DOHH2 (cell line): ENCODE data around the gene SRMS.

Experiments used
- H3F3A ChIP-seq: fragments of 200-600 bp; sonication (generic), shearing (Covaris generic); 2 replicates; pipeline ENCODE4 v1.6.0; 2016; ENCODE audit warnings: antibody characterized with exemption, mild to moderate bottlenecking; ENCODE audit not compliant: control insufficient read depth, insufficient read depth
- H3K27ac ChIP-seq: fragments of 200-600 bp; sonication (generic); 2 replicates; pipeline ENCODE4 v1.5.1; 2014; ENCODE audit warnings: low read depth, mild to moderate bottlenecking, low read length, moderate library complexity
- H3K27me3 ChIP-seq: fragments of 200-600 bp; sonication (generic); 2 replicates; pipeline ENCODE4 v1.6.1; 2014; ENCODE audit warnings: mild to moderate bottlenecking, low read length, mixed read lengths; ENCODE audit not compliant: control insufficient read depth
- H3K36me3 ChIP-seq: fragments of 200-600 bp; sonication (generic); 2 replicates; pipeline ENCODE4 v1.6.1; 2014; ENCODE audit warnings: mild to moderate bottlenecking, low read length, moderate library complexity, mixed read lengths; ENCODE audit not compliant: control insufficient read depth
- H3K4me1 ChIP-seq: fragments of 200-600 bp; sonication (generic); 2 replicates; pipeline ENCODE4 v1.6.1; 2014; ENCODE audit warnings: mild to moderate bottlenecking, low read length, mixed read lengths; ENCODE audit not compliant: control insufficient read depth
- H3K4me2 ChIP-seq: fragments of 200-600 bp; sonication (generic); 2 replicates; pipeline ENCODE4 v1.6.0; 2014; ENCODE audit warnings: mild to moderate bottlenecking, low read length, moderate library complexity
- H3K4me3 ChIP-seq: fragments of 200-600 bp; sonication (generic); 2 replicates; pipeline ENCODE4 v1.5.1; 2014; ENCODE audit warnings: mild to moderate bottlenecking, low read length, mixed read lengths
- H3K79me2 ChIP-seq: fragments of 200-600 bp; sonication (generic); 2 replicates; pipeline ENCODE4 v1.6.1; 2014; ENCODE audit warnings: mild to moderate bottlenecking, low read length, mixed read lengths; ENCODE audit not compliant: control insufficient read depth
- H3K9me2 ChIP-seq: fragments of 200-600 bp; sonication (generic); replicated peaks from 2 replicates; pipeline ENCODE4 v1.6.1; 2014; ENCODE audit warnings: mild to moderate bottlenecking, low read length, mixed read lengths; ENCODE audit not compliant: control insufficient read depth
- H3K9me3 ChIP-seq: fragments of 200-600 bp; sonication (generic); 2 replicates; pipeline ENCODE4 v1.6.1; 2014; ENCODE audit warnings: antibody characterized with exemption, low read length, mixed read lengths; ENCODE audit not compliant: control insufficient read depth, insufficient read depth
- H4K20me1 ChIP-seq: fragments of 200-600 bp; sonication (generic); 2 replicates; pipeline ENCODE4 v1.6.0; 2014; ENCODE audit warnings: low read depth, mild to moderate bottlenecking, antibody characterized with exemption, low read length, moderate library complexity; ENCODE audit not compliant: control insufficient read depth, insufficient read depth
- CTCF ChIP-seq: fragments of 200-600 bp; sonication (generic); IDR thresholded peaks from one replicate; pipeline ENCODE4 v1.5.1; 2014; ENCODE audit warnings: antibody characterized with exemption, mild to moderate bottlenecking, low read depth, low read length; ENCODE audit not compliant: poor library complexity, severe bottlenecking
- EZH2phosphoT487 ChIP-seq: fragments of 200-600 bp; sonication (generic); IDR thresholded peaks from 2 replicates; pipeline ENCODE4 v1.6.1; 2017; ENCODE audit warnings: borderline replicate concordance, mild to moderate bottlenecking, antibody characterized with exemption, low read length, moderate library complexity, mixed read lengths

Gene SRMS

DNA sequence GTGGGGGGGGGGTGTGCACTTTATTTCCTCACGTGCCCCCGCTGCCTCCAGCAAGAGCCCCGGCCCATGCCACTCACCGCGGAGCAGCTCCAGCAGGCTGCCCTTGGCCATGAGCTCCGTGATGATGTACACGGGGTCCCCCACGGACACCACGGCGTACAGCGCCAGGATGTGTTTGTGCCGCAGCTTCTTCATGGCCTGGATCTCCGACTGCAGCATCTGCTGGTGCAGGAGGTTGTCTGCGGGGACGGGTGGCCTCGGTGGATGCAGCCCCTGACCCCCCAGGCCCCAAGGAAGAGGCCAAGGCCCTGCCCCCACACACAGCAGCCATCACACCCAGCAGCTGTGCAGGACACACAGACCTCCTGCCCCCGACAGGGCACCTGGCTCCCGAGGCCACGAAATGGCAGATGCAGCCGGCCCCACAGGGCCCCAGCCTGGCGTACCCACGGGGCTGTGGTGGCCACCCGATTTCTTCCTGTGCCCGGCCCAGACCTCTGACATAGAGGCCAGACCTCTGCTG, 15.0 kb downstream of the SRMS start:
- Histone ChIP-seq H3K4me2 (no peak overlapping the region), H3K27ac (no peak overlapping the region), H3K4me1 (peaks cover 12% of the 10 kb centered on the region), H3K27me3 (peaks cover 15% of the 10 kb centered on the region), H3K4me3 (no peak overlapping the region), H4K20me1 (no peaks in the 10 kb centered on the region), H3F3A (peaks cover 3% of the 10 kb centered on the region; the same call in 1 of the 2 replicates), H3K9me2 (no peaks in the 10 kb centered on the region), H3K79me2 (no peaks in the 10 kb centered on the region), H3K9me3 (no peaks in the 10 kb centered on the region), H3K36me3 (no peaks in the 10 kb centered on the region)
- TF ChIP-seq CTCF (no peak), EZH2phosphoT487 (no peak)

DNA sequence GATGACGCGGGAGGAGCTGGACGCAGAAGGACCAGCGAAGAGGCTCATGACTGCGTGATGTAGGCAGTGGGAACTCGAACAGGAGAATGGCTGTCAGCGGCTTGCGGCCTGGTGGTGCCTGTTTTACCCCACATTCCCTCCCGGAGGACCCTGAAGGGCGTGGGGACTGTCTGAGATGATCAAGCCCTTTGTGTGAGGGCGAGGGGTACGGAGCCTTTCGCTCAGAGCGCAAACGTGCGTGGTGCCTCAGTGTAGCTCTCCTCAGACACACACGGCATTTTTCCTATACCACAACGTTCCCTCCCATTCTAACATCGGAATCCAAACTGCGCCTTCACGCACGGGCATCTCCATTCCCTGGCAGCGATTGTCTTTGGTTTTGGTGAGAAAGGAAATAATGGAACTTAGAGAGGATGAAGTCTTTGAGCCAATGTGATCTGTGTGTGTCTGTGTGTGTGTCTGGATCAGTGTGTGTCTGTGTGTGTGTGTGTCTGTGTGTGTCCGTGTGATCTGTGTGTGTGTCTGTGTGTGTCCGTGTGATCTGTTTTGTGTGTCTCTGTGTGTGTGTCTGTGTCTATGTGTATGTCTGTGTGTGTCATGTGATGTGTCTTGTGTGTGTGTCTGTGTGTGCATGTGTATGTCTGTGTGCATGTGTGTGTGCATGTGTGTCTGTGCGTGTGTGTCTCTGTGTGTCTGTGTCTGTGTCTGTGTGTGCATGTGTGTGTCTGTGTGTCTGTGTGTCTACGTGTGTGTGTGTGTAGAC, 15.7 kb downstream of the SRMS start:
- Histone ChIP-seq H3K79me2 (no peaks in the 10 kb centered on the region), H4K20me1 (no peaks in the 10 kb centered on the region), H3K4me3 (no peak overlapping the region), H3K27me3 (peaks cover 20% of the 10 kb centered on the region), H3F3A (peaks cover 3% of the 10 kb centered on the region; the same call in 1 of the 2 replicates), H3K9me2 (no peaks in the 10 kb centered on the region), H3K9me3 (no peaks in the 10 kb centered on the region), H3K4me2 (no peak overlapping the region), H3K4me1 (peaks cover 6% of the 10 kb centered on the region), H3K27ac (no peak overlapping the region), H3K36me3 (no peaks in the 10 kb centered on the region)
- TF ChIP-seq EZH2phosphoT487 = no peak
- no peak for TF ChIP-seq CTCF

- TF ChIP-seq CTCF (no peak), EZH2phosphoT487 (no peak)
- Histone ChIP-seq H3K4me3 (no peak overlapping the region), H3K9me3 (no peaks in the 10 kb centered on the region), H3K27me3 (peaks cover 20% of the 10 kb centered on the region), H3K9me2 (no peaks in the 10 kb centered on the region), H3F3A (peaks cover 3% of the 10 kb centered on the region; the same call in 1 of the 2 replicates), H4K20me1 (no peaks in the 10 kb centered on the region), H3K79me2 (no peaks in the 10 kb centered on the region), H3K4me2 (no peak overlapping the region), H3K27ac (no peak overlapping the region), H3K36me3 (no peaks in the 10 kb centered on the region), H3K4me1 (peaks cover 3% of the 10 kb centered on the region; the same call in 1 of the 2 replicates)
These were observed 16.8 kb downstream of the SRMS start for GRCh38 chr20:63530788-63531160.
